HEK293 (cell line): Measurements from ENCODE around the gene TIMP2.

Source experiments
- CTCF ChIA-PET: fragments of 350-600 bp; formaldehyde crosslinking; extraction: SDS; loops from one replicate; lab custom pipeline; 2021; ENCODE audit warnings: antibody characterized with exemption; lab: Yijun Ruan, JAX
- POLR2A ChIA-PET: fragments of 300-600 bp; formaldehyde crosslinking; extraction: SDS; loops from one replicate; lab custom pipeline; 2020; ENCODE audit warnings: antibody characterized with exemption, inconsistent platforms; lab: Yijun Ruan, JAX
- H3K27ac ChIP-seq: fragments of 200-500 bp; sonication (Bioruptor generic); 2 replicates; pipeline ENCODE4 v1.5.1; 2014; ENCODE audit warnings: low read depth, low read length, control low read depth, inconsistent platforms; ENCODE audit errors: extremely low read depth
- H3K36me3 ChIP-seq, 2 experiments: fragments of 200-500 bp in 1 of 2; sonication (Bioruptor generic) in 1 of 2; 1 replicate in 1 of 2; 2 replicates in 1 of 2; pipeline ENCODE4 v1.5.1; 2014 to 2017; ENCODE audit warnings: inconsistent platforms in 2 of 2, low read length in 2 of 2; ENCODE audit not compliant: control insufficient read depth in 2 of 2, insufficient read depth in 1 of 2
- H3K4me1 ChIP-seq: fragments of 200-500 bp; sonication (Bioruptor generic); 2 replicates; pipeline ENCODE4 v1.5.1; 2014; ENCODE audit warnings: mild to moderate bottlenecking, low read length, inconsistent platforms; ENCODE audit not compliant: control insufficient read depth, insufficient read depth
- H3K4me3 ChIP-seq: 2 replicates; pipeline ENCODE4 v1.5.1; 2011; ENCODE audit warnings: low read depth, mild to moderate bottlenecking, control low read depth, low read length, moderate library complexity
- H3K9me3 ChIP-seq: fragments of 200-500 bp; sonication (Bioruptor generic); 2 replicates; pipeline ENCODE4 v1.5.1; 2014; ENCODE audit warnings: low read depth, low read length, inconsistent platforms; ENCODE audit not compliant: control insufficient read depth, insufficient read depth
- EGR2 ChIP-seq: fragments of 450-650 bp; formaldehyde crosslinking; IDR thresholded peaks from 2 replicates; pipeline ENCODE4 v1.5.1; 2016; ENCODE audit warnings: low read depth, missing biosample characterization, missing genetic modification characterization
- KLF16 ChIP-seq: fragments of 450-650 bp; formaldehyde crosslinking; IDR thresholded peaks from 2 replicates; pipeline ENCODE4 v1.5.1; 2017; ENCODE audit warnings: missing biosample characterization, missing genetic modification characterization
- MYNN ChIP-seq: fragments of 450-650 bp; formaldehyde crosslinking; IDR thresholded peaks from 2 replicates; pipeline ENCODE4 v1.5.1; 2016; ENCODE audit warnings: missing biosample characterization, missing genetic modification characterization, borderline replicate concordance
- PBX3 ChIP-seq: sonication (generic); formaldehyde crosslinking; IDR thresholded peaks from 2 replicates; pipeline ENCODE4 v1.8.1; 2022; ENCODE audit warnings: mild to moderate bottlenecking, moderate library complexity, missing genetic modification reagents
- SP7 ChIP-seq: fragments of 450-650 bp; formaldehyde crosslinking; IDR thresholded peaks from 2 replicates; pipeline ENCODE4 v1.5.1; 2016; ENCODE audit warnings: missing biosample characterization, missing genetic modification characterization
- ZBTB11 ChIP-seq: fragments of 450-650 bp; formaldehyde crosslinking; conservative IDR thresholded peaks from 2 replicates; pipeline ENCODE4 v1.5.1; 2016; ENCODE audit warnings: low read depth, missing biosample characterization, missing genetic modification characterization
- ZFHX2 ChIP-seq: fragments of 450-650 bp; formaldehyde crosslinking; conservative IDR thresholded peaks from 2 replicates; pipeline ENCODE4 v1.5.1; 2016; ENCODE audit warnings: missing biosample characterization, missing genetic modification characterization
- ZFP3 ChIP-seq: fragments of 450-650 bp; formaldehyde crosslinking; IDR thresholded peaks from 2 replicates; pipeline ENCODE4 v1.5.1; 2016; ENCODE audit warnings: low read depth, missing biosample characterization, missing genetic modification characterization
- ZNF112 ChIP-seq: fragments of 450-650 bp; formaldehyde crosslinking; IDR thresholded peaks from 2 replicates; pipeline ENCODE4 v1.5.0; 2017; ENCODE audit warnings: missing biosample characterization, missing genetic modification characterization
- ZNF146 ChIP-seq: fragments of 450-650 bp; formaldehyde crosslinking; IDR thresholded peaks from 2 replicates; pipeline ENCODE4 v1.5.1; 2016; ENCODE audit warnings: missing biosample characterization, missing genetic modification characterization
- ZNF16 ChIP-seq: fragments of 450-650 bp; formaldehyde crosslinking; IDR thresholded peaks from 2 replicates; pipeline ENCODE4 v1.5.1; 2016; ENCODE audit warnings: low read depth, missing biosample characterization, missing genetic modification characterization
- ZNF18 ChIP-seq: fragments of 450-650 bp; formaldehyde crosslinking; IDR thresholded peaks from 2 replicates; pipeline ENCODE4 v1.5.1; 2016; ENCODE audit warnings: missing biosample characterization, missing genetic modification characterization
- ZNF211 ChIP-seq: fragments of 450-650 bp; formaldehyde crosslinking; IDR thresholded peaks from 2 replicates; pipeline ENCODE4 v1.5.1; 2016; ENCODE audit warnings: low read depth, missing biosample characterization, missing genetic modification characterization
- ZNF580 ChIP-seq: fragments of 450-650 bp; formaldehyde crosslinking; IDR thresholded peaks from 2 replicates; pipeline ENCODE4 v1.5.1; 2016; ENCODE audit warnings: missing biosample characterization, missing genetic modification characterization
- ZNF585B ChIP-seq: fragments of 450-650 bp; formaldehyde crosslinking; IDR thresholded peaks from 2 replicates; pipeline ENCODE4 v1.5.1; 2016; ENCODE audit warnings: missing biosample characterization, missing genetic modification characterization
- ZNF600 ChIP-seq: fragments of 450-650 bp; formaldehyde crosslinking; IDR thresholded peaks from 2 replicates; pipeline ENCODE4 v1.5.1; 2016; ENCODE audit warnings: missing biosample characterization, missing genetic modification characterization
- ZNF658 ChIP-seq: fragments of 450-650 bp; formaldehyde crosslinking; IDR thresholded peaks from 2 replicates; pipeline ENCODE4; 2016; ENCODE audit warnings: missing biosample characterization, missing genetic modification characterization
- ZNF670 ChIP-seq: fragments of 450-650 bp; formaldehyde crosslinking; IDR thresholded peaks from 2 replicates; pipeline ENCODE4 v1.5.1; 2016; ENCODE audit warnings: missing biosample characterization, missing genetic modification characterization, low read depth
- ZNF677 ChIP-seq: fragments of 450-650 bp; IDR thresholded peaks from 2 replicates; pipeline ENCODE4 v1.5.0; 2018; ENCODE audit warnings: missing biosample characterization, mild to moderate bottlenecking, missing genetic modification characterization, moderate library complexity
- ZSCAN4 ChIP-seq: fragments of 450-650 bp; formaldehyde crosslinking; IDR thresholded peaks from 2 replicates; pipeline ENCODE4 v1.5.1; 2017; ENCODE audit warnings: missing biosample characterization, missing genetic modification characterization

Gene TIMP2

GRCh38 chr17:78892936-78893379, 32.2 kb downstream of the TIMP2 start:
- Histone ChIP-seq H3K27ac (no peak overlapping the region), H3K4me1 (no peaks in the 10 kb centered on the region), H3K36me3 (peaks cover 0 to 7% of the 10 kb centered on the region in 2 experiments; a peak in 2 of 3 replicates), H3K4me3 (no peak overlapping the region), H3K9me3 (no peaks in the 10 kb centered on the region)
- POLR2A ChIA-PET = interaction anchor here (1.0 kb wide), 1 partner anchor 31 kb away, joined by 3 read pairs; no protein-coding TSS in a partner anchor
- CTCF ChIA-PET = interaction anchor here (1.1 kb wide), 1 partner anchor 500 kb away, joined by 3 read pairs; no protein-coding TSS in a partner anchor
- TF ChIP-seq ZNF658 = 0 out of 2 replicates have a peak, but pooled peaks have one; percentile 39
- TF ChIP-seq EGR2 (tag by site-specific recombination) = peak; percentile 82
- TF ChIP-seq ZNF600 (tag by site-specific recombination) = no peak
- peak; percentile 82 for TF ChIP-seq ZFHX2 (tag by site-specific recombination)
- peak; percentile 42; the same call in 1 of the 2 replicates for TF ChIP-seq ZFP3 (tag by site-specific recombination)
- TF ChIP-seq ZSCAN4 (tag by site-specific recombination) = peak; percentile 100
- TF ChIP-seq PBX3 (CRISPR knock-in tag) = no peak
- peak; percentile 85 for TF ChIP-seq ZNF18 (tag by site-specific recombination)

GRCh38 chr17:78892520-78892919, 32.7 kb downstream of the TIMP2 start:
- ChIA-PET POLR2A (no interaction called here), CTCF (no interaction called here)
- peaks cover 0 to 7% of the 10 kb centered on the region in 2 experiments; a peak in 2 of 3 replicates for H3K36me3 ChIP-seq
- TF ChIP-seq ZNF670 (no peak), ZNF112 (tag by site-specific recombination) (no peak), ZNF211 (tag by site-specific recombination) (no peak), ZBTB11 (no peak), ZNF677 (tag by site-specific recombination) (no peak), SP7 (tag by site-specific recombination) (no peak), MYNN (tag by site-specific recombination) (no peak), ZNF580 (no peak), KLF16 (no peak), ZNF585B (tag by site-specific recombination) (no peak), ZNF146 (tag by site-specific recombination) (no peak), ZNF16 (tag by site-specific recombination) (no peak)
- no peaks in the 10 kb centered on the region for H3K9me3 ChIP-seq
- H3K27ac ChIP-seq = no peak overlapping the region
- no peak overlapping the region for H3K4me3 ChIP-seq
- H3K4me1 ChIP-seq = no peaks in the 10 kb centered on the region
